HG02571 (cell line): ENCODE measurements around the gene CMSS1.

ENCODE experiments used
- ATAC-seq: cut with Tn5 transposase; IDR thresholded peaks from one replicate; pipeline ENCODE4 v1.9.1; 2021; ENCODE audit warnings: mild to moderate bottlenecking, moderate library complexity; ENCODE audit not compliant: unreplicated experiment

Gene CMSS1

GRCh38 chr3:99850608-99851007 is 32.9 kb downstream of the CMSS1 start:
- ATAC-seq, result no peak

- no peak for ATAC-seq
These were observed 34.3 kb downstream of the CMSS1 start for GRCh38 chr3:99851955-99852354.

- ATAC-seq, result no peak
These were observed 35.2 kb downstream of the CMSS1 start for GRCh38 chr3:99852851-99853250.

- ATAC-seq, result no peak
These were observed 37.2 kb downstream of the CMSS1 start for GRCh38 chr3:99854756-99855298.

- ATAC-seq, result no peak
These were observed 38.2 kb downstream of the CMSS1 start for GRCh38 chr3:99855900-99856299.

- no peak for ATAC-seq
These were observed 39.0 kb downstream of the CMSS1 start for GRCh38 chr3:99856437-99857220.

- ATAC-seq, result no peak
These were observed 39.6 kb downstream of the CMSS1 start for GRCh38 chr3:99857278-99857677.

- no peak for ATAC-seq
These were observed 40.8 kb downstream of the CMSS1 start for GRCh38 chr3:99858469-99858868.

GRCh38 chr3:99859825-99860224 is 42.2 kb downstream of the CMSS1 start:
- ATAC-seq, result no peak

GRCh38 chr3:99861216-99861615 is 43.6 kb downstream of the CMSS1 start:
- no peak for ATAC-seq

GRCh38 chr3:99862208-99862607 is 44.5 kb downstream of the CMSS1 start:
- ATAC-seq, result no peak

GRCh38 chr3:99863002-99863401 is 45.3 kb downstream of the CMSS1 start:
- ATAC-seq, result no peak

- peak; percentile 46 for ATAC-seq
These were observed 45.9 kb downstream of the CMSS1 start for GRCh38 chr3:99863588-99863987.

GRCh38 chr3:99864289-99864688 is 46.6 kb downstream of the CMSS1 start:
- no peak for ATAC-seq

GRCh38 chr3:99865321-99865720 is 47.7 kb downstream of the CMSS1 start:
- ATAC-seq, result no peak

GRCh38 chr3:99866261-99866761 is 48.6 kb downstream of the CMSS1 start:
- no peak for ATAC-seq

- no peak for ATAC-seq
These were observed 50.1 kb downstream of the CMSS1 start for GRCh38 chr3:99867594-99868310.

GRCh38 chr3:99868311-99868646 is 50.6 kb downstream of the CMSS1 start:
- no peak for ATAC-seq

- ATAC-seq, result no peak
These were observed 52.0 kb downstream of the CMSS1 start for GRCh38 chr3:99869621-99870020.

- ATAC-seq, result no peak
These were observed 53.0 kb downstream of the CMSS1 start for GRCh38 chr3:99870712-99871111.

GRCh38 chr3:99871231-99872045 is 53.8 kb downstream of the CMSS1 start:
- ATAC-seq, result no peak
